ENCODE results near the gene SAE1. TPM values are rescaled to one million over a fixed set of nuclear protein-coding genes. Genes with fewer than 3 reads are reported as not detected.

SAE1 gene
- total and polyA plus RNA-seq, 12 donors = 19.0 to 77.6 (median 49.7) TPM

DNA sequence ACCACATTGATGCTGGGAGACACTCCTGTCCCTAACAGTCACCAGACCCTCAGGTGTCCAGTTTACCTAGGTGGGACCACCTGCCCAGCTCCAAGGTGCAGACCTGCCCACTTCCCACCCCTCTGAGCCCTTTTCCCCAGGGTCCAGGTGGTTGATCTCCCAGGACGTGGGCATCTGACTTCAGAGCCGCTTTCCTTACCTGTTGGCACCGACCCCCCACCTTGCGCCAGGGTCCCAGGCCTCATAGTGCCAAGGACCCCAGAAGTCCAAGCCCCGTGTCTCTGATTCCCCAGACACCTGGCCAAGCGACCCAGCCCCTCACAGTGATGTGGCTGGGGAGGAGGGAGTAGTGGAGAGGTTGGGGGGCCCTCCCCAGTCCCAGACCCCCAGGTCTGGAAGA, 109.9 kb downstream of the SAE1 start:
- TF ChIP-seq POLR2A (IDR thresholded peaks at IDR 0.05) = no peak
- TF ChIP-seq, protein P1, sequence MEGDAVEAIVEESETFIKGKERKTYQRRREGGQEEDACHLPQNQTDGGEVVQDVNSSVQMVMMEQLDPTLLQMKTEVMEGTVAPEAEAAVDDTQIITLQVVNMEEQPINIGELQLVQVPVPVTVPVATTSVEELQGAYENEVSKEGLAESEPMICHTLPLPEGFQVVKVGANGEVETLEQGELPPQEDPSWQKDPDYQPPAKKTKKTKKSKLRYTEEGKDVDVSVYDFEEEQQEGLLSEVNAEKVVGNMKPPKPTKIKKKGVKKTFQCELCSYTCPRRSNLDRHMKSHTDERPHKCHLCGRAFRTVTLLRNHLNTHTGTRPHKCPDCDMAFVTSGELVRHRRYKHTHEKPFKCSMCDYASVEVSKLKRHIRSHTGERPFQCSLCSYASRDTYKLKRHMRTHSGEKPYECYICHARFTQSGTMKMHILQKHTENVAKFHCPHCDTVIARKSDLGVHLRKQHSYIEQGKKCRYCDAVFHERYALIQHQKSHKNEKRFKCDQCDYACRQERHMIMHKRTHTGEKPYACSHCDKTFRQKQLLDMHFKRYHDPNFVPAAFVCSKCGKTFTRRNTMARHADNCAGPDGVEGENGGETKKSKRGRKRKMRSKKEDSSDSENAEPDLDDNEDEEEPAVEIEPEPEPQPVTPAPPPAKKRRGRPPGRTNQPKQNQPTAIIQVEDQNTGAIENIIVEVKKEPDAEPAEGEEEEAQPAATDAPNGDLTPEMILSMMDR (IDR thresholded peaks at IDR 0.05) = no peak
- Histone ChIP-seq H3K27me3 (peaks cover 8% of the 10 kb centered on the region), H3K4me3 (no peak overlapping the region), H3K36me3 (replicated peaks in 1 of 2) (no peaks in the 10 kb centered on the region), H3K27ac (peak overlapping the region in 1 of 5 donors; percentile 61), H3K9me3 (replicated peaks in 1 of 3) (no peaks in the 10 kb centered on the region), H3K4me1 (replicated peaks in 1 of 2) (peaks cover 10 to 30% of the 10 kb centered on the region in 2 donors)
- WGBS, 4 donors = 47 to 63% (median 58%) methylated on average over 3 to 6 of the region's 6 CpGs
- intact Hi-C loops (cut with DNase I) = no loop called here
- DNase-seq = no peak

DNA sequence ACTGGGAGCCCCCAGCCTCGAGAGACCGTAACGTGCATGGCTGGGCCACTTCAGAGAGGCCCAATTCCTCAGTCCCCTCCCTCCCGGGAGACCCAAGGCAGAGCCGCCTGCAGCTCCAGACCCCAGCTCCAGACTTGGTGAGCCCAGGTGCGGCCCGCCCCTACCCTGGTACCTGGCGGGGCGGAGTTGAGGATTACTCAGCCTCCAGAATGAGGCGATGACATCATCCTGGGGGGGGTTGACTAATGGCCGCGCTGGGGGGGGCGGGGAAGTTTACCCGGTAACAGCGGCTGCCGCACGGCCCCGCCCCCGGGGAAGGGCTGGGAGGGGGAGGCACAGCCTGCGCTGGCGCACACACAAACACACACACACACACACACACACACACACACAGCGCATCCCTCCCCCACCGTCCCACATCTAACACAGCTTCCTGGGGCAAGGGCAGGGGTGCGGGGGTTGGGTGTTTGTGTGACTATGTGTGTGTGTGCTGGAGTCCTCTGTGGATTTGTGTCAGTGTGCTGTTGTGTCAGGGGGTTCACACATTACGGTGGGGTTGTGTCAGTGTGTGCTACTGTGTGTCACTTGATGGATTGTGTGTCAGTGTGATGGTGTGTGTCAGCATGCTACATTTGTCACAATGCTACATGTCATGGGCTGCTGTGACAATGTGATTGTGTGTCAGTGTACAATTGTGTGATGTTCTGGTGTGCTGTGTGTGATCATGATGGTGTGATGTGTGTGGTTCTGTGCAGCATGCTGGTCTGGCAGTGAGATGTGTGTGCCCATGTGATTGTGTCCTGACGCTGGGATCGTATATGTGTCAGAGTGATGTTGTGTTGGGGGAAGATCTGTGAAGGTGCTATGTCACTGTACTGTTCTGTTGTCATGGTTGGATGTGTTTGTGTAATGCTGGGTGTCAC, 110.6 kb downstream of the SAE1 start:
- Histone ChIP-seq H3K27ac (peak overlapping the region in 1 of 5 donors; percentile 62), H3K27me3 (peaks cover 8% of the 10 kb centered on the region), H3K4me1 (replicated peaks in 1 of 2) (peaks cover 10 to 30% of the 10 kb centered on the region in 2 donors), H3K36me3 (replicated peaks in 1 of 2) (no peaks in the 10 kb centered on the region), H3K9me3 (replicated peaks in 1 of 3) (no peaks in the 10 kb centered on the region), H3K4me3 (peak overlapping the region in 1 of 4 donors; percentile 2)
- intact Hi-C loops (cut with DNase I) = no loop called here
- 7 to 50% (median 8%) methylated on average over 2 to 27 of the region's 27 CpGs for WGBS, 4 donors
- peak; percentile 71 to 89 (median 82) for DNase-seq
- no peak for TF ChIP-seq POLR2A (IDR thresholded peaks at IDR 0.05)
- TF ChIP-seq, protein P1 (IDR thresholded peaks at IDR 0.05) = no peak

DNA sequence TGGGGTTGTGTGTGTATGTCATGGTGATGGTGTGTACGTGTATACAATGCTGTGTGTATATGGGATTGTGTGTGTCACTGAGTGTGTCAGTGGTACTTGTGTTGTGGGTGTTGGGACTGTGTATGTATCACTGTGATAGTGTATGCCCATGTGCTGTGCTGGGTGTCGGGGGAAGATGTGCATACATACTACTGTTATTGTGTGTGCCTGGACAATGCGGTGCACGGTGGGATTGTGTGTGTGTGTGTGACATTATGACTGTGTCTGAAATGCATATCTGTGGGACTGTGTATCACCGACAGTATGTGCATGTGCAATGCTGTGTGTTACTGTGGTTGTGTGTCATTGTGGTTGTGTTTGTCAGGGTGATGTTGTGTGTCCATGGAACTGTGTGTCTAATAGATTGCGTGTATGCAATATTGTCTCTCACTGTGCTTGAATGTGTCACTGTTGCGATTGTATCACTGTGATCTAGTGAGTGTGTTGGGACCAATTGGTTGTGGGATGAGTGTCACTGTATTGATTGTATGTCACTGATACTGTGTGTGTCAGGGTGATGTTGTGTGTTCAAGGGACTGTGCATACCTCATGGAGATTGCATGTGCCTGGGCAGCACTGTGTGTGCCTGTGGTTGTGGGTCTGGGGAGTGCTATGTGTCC, 111.4 kb downstream of the SAE1 start:
- WGBS, 4 donors = 80 to 87% (median 82%) methylated on average over 6 to 7 of the region's 7 CpGs
- Histone ChIP-seq H3K4me3 (no peak overlapping the region), H3K9me3 (replicated peaks in 1 of 3) (no peaks in the 10 kb centered on the region), H3K27me3 (peaks cover 8% of the 10 kb centered on the region), H3K4me1 (replicated peaks in 1 of 2) (peaks cover 10 to 30% of the 10 kb centered on the region in 2 donors), H3K36me3 (replicated peaks in 1 of 2) (no peaks in the 10 kb centered on the region), H3K27ac (peak overlapping the region in 1 of 5 donors; percentile 69)
- no peak for DNase-seq
- intact Hi-C loops (cut with DNase I) = loop anchor here in 1 of 2 donors (2.0 kb wide), 1 partner anchor 29 kb away; no protein-coding TSS in a partner anchor
- TF ChIP-seq POLR2A (IDR thresholded peaks at IDR 0.05) = no peak
- TF ChIP-seq, protein P1 (IDR thresholded peaks at IDR 0.05) = no peak

DNA sequence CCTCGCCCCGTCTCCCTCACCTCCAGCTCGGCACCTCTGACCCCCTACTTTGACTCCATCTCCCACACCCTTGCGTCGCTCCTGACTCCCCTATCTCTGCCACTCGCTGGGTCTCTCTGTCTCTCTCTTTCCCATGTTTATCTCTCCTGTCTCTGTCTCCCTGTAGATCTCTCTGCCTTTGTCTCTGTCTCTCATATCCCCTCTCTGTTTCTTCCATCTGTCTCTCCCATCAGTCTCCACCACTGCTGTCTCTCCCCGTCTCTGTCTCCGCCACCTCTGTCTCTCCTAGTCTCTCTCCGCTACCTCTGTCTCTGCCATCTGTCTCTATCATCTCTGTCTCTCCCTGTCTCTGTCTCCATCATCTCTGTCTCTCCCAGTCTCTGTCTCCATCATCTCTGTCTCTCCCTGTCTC, 112.7 kb downstream of the SAE1 start:
- DNase-seq = no peak
- H3K4me3 ChIP-seq = peak overlapping the region in 1 of 4 donors; percentile 31
- TF ChIP-seq POLR2A (IDR thresholded peaks at IDR 0.05) = no peak
- TF ChIP-seq, protein P1 (IDR thresholded peaks at IDR 0.05) = no peak
- peak overlapping the region in 3 of 5 donors; percentile 2 to 68 (median 41) for H3K27ac ChIP-seq
- peaks cover 8% of the 10 kb centered on the region for H3K27me3 ChIP-seq
- WGBS, 4 donors = 16 to 24% (median 18%) methylated on average over 6 to 9 of the region's 9 CpGs
- H3K36me3 ChIP-seq (replicated peaks in 1 of 2) = no peaks in the 10 kb centered on the region
- H3K4me1 ChIP-seq (replicated peaks in 1 of 2) = peaks cover 10 to 38% of the 10 kb centered on the region in 2 donors
- H3K9me3 ChIP-seq (replicated peaks in 1 of 3) = no peaks in the 10 kb centered on the region
- intact Hi-C loops (cut with DNase I) = loop anchor here in 1 of 2 donors (2.0 kb wide), 1 partner anchor 31 kb away; no protein-coding TSS in a partner anchor
